ENCODE data around the gene DSC3.

DSC3 gene

GRCh38 chr18:30969670-30970170 lies 72.8 kb downstream of the DSC3 start:
- no peak for DNase-seq

GRCh38 chr18:30967701-30968100 lies 74.8 kb downstream of the DSC3 start:
- no peak for DNase-seq

DNA sequence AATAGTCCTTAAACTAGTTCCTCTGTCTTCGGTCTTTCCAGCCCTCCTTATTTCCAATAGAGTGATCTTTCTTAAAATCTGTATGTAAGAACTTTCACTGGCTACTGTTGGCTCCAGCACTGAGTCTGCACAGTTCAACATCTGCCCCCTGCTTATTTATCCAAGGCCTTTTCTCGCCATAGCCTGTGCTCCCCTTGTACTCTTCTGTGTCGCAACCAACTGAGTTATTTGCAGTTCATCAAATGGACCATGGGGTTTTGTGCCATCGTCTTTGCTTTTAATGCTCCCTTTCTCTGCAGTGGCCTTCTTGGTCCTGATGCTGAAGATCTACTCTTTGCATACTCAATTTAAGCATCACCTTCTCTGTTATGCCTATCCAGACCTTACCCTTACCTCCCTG lies 77.3 kb downstream of the DSC3 start:
- DNase-seq: no peak

DNA sequence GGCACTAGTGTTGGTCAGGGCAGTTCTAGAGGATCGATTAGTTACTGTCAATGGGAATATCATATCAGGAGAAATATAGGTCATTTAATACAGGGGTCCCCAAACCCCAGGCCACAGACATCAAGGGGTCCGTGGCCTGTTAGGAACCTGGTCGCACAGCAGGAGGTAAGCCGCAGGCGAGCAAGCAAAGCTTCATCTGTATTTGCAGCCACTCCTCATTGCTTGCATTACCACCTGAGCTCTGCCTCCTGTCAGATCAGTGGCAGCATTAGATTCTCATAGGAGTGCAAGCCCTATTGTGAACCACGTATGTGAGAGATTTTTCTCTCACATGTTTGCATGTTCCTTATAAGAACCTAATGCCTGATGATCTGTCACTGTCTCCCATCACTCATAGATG lies 81.9 kb downstream of the DSC3 start:
- DNase-seq: no peak

DNA sequence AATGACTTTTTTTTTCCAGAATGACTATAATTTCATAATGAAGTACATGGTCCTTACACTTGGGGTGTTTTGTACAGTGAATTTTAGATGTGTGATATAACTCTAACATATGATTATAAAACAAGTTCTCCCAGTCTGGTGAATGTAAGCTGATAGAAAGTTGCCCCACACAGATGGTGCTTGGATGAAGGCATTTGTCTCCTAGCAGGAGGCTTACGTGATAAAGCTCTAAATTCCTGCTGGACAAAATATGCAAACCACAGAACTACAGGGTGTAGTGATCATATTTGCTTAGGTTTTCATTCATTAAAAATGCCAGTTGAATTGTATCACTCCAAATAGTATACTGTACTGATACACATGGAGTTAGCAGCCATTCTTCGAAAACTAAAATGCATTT lies 85.5 kb downstream of the DSC3 start:
- no peak for DNase-seq

DNA sequence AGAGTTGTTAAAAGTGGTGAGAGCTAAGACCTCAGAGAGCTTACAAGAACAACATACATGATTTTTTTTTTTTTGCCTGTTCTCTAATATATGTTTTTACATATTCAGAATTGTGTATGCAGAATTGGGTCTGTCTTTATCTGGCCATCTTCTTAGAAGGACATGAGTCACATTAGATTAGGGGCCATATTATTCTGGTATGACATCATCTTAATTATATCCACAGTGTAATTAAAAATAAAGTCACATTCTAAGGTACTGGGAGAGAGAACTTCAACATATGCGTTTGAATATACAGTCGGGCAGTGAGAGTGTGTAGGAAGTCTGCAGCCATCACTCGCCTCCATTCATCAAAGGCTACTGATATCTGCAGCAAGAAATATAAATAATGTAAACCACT lies 88.3 kb downstream of the DSC3 start:
- no peak for DNase-seq

GRCh38 chr18:30945761-30946160 lies 96.8 kb downstream of the DSC3 start:
- DNase-seq: no peak

DNA sequence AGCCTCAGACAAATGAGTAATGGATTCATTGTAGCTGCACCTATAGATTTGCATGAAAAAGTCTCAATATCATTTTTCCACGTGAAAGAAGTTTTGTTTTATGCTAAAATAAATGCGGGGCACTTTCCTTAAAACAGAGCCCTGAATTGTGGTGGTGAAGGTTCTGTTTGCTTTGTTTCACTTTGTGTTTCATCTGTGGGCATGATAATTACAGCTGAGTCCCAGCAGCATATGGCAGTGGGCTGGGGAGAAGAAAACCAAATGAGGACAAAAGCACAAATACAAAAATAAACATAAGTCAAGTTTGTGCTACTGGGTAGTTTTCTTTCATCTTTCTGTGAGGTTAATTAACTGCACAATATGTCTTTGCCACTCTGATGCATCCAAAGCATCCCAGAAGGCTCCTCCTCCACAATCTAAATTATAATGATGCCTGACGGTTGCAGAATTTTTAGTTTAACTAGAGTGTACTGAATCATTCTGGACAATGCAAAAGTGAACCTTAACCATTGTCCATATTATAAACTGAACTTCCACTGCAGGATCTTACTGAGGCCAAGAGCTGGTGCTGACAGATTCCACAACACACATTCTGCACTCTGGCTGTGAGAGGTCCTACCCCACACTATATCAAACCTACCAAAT lies 97.6 kb downstream of the DSC3 start:
- no peak for DNase-seq

- DNase-seq: no peak
These were observed 101.5 kb downstream of the DSC3 start for GRCh38 chr18:30940952-30941539.

All from DMS 273 treated with DMSO at 0.1 percent for 48 hours (cell line).